HG02642 (cell line): ENCODE data around the gene OXER1.

Experiments
- ATAC-seq: cut with Tn5 transposase; IDR thresholded peaks from one replicate; pipeline ENCODE4 v1.9.1; 2021; ENCODE audit warnings: mild to moderate bottlenecking; ENCODE audit not compliant: unreplicated experiment, poor library complexity

Gene OXER1

DNA sequence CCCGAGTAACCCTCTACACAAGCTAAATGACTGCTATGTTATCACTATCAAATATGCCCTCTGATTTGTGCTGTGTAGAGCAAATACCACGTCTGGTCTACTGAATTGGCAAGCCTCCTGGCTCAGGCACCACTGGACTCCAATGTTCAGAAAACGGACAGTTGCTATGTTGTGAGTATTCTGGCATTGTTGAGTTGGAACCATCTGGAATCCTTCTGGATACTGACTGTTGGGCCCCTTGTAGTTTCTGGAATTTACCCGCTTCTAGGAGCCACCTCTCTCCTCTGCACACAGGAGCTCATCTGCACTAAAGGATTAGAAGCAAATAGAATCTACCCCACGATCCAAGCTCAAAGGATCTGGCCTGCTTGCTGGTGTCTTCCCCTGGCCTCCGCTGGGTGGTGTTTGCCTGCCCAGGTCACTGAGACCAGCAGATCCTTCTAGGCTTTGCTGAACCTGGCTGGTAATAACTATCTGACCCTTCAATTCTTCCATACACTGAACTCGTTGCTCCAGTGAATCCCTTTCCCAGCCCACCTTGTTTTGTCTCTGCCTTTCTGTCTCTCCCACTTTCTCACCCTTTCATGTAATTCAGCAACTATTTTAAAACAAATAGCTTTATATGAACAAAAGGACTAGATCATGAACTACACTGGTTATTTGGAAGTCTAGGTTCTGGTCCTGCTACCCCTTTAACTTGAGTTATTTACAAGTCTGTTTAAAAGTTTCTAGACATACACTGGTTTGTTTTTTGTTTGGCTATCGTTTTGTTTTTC lies 30.5 kb upstream of the OXER1 start:
- no peak for ATAC-seq

DNA sequence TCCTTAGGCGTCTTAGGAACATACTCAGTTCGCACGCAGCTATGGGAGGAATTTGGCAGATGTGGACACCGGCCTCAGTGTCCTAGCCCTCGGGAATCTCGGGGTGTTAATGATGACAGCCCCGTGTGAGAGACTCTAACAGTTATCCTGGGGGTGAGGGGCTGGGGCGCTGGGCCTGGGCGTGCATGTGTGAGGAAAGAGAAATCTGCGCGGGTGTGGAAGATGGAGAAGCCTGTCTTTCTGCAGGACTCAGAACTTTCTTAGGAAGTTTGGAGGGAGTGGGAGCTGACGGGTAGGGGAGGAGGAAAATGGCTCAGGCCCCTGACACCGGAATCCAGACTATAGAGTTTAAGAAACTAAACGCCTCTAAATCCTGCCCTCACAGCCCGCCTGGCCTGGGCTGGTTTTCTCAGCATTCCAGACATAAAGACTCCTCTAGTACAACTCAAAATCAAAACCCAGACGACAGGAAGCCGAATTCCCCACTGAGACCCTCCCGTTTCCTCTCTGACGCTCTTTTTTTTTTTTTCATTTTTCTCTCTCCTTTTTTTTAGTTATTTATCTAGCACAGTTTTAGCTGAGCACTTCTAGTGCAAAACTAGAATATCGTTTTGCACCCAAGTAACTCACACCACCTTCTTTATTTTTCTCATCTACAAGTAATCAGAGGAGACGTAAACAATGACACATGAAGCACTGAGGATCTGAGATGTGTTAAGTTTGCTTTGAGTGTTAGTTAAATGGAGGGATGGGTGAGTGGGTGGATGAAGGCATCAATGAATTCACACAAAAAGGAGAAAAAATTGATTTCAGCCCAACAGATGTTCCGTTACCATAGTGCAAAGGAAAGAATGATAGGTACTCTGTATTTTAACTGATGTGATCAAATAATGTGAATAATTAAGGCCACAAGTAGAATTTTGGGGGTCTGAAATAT lies 29.7 kb upstream of the OXER1 start:
- no peak for ATAC-seq

DNA sequence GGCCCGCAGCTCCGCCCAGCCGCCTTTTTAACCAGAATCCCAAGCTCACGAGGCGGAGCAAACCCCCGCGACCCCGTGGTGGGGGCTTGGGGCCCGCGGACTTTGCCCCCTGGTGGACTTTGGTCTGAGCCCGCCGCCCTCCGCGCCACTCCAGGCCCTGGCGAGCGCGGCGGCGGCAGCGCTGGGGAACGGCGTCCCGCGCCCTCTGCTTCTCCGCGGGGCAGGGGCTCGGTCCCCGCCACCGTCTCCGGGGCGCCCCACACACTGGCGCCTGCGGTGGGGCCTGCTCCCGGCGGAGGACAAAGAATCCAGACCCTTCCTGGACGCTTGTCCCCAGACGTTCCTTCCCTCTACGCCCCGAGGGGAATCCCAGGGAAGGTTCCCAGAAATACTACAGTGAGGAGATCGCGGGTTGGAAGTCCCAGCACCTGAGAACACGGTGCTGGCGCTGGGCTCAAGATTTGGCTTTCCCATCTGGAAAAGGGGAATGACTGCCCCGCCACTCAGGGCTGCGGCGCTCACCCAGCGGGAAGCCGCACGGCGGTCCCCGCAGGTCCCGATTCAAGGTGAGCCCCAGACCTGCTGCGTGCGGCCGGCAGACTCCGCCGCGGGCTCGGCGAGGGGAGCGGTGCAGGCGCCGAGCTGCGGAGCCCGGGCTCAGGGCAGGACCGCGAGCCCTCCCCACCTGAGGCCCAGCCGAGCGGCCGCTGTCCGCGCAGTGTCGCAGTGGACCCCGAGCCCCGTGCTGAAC lies 28.8 kb upstream of the OXER1 start, which contains the start of gene HAAO:
HAAO (minus strand) TSS at position 1 of the 751 bp plus-strand sequence. CDS start 47 bp downstream, outside the sequence.
- peak; percentile 45 for ATAC-seq

DNA sequence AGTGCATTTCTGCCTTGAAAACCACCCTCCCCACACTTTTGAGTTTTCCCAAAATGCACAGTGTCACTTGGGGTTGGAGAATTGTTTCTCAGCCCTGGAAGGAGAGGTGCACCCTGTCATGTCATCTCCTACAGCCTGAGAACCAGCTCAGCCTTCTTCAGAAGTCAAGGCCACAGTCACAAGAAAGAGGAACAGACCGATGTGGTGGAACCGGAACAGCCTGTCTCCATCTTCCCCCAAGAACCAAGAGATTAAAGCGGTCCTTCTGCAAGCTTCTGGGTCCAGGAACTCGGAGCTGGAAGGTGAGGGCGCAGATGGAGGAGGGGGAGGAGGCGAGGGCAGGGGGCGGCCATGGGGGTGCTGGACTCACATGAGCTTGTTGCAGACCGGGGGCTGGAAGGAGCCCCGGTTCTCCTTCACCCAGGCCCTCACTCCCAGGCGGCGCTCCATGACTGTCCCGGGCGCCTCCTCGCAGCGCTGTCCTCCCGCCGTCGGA lies 28.2 kb upstream of the OXER1 start:
- ATAC-seq = peak; percentile 43

DNA sequence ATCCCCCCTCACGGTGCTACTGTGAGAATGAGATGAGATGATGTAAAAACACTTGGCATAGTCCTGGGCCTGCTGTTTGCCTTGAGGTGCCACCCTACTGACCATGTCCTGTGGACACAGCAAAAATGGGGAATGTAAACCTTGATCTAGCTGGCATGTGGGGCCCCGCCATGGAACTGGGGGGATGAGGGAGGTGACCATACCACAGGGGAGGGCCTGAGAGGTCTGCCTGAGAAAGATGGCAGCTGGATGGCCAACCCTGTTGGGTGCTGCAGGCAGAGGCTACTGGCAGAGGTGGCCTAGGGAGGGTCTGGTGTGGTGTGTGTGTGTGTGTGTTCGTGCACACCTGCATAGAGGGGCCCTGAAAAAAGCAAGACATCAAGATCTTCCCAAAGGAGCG lies 27.7 kb upstream of the OXER1 start:
- ATAC-seq = no peak

DNA sequence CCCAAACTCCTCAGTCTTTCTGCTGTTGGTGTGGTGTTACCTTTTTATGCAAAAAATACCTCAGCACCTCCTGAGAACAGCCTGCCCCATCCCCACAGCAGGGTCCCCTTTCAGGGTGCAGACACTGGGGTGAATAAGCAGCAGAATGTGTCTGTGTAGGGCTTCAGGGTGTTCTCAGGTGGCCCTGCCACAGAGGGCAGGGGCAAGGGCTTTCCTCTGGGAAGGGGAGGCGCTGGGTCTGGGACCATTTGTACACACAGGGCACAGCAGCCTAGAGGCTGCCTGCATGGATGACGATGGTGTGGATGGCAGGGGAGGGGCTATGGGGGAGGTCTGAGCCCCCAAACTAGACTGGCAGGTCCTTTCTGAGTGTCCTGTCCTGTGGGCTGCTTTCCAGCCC lies 25.8 kb upstream of the OXER1 start:
- ATAC-seq = no peak

DNA sequence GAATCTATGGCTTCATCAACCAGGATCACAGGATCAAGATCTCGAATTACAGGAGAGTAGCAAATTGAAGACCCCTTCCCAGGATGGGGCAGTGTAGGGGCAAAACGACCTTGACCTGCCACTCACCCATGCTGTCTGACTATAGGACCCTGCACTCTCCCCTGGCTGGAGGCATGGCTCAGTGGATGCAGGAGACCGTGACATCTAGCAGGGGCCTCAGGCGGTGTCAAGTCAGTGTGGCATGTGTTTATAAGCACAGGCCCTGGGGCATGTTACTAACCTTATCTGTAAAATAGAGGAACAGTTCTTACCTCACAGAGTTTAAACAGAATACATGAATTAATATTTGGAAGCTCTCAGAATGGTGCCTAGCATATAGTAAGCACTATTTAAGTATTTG lies 24.9 kb upstream of the OXER1 start:
- ATAC-seq = no peak

DNA sequence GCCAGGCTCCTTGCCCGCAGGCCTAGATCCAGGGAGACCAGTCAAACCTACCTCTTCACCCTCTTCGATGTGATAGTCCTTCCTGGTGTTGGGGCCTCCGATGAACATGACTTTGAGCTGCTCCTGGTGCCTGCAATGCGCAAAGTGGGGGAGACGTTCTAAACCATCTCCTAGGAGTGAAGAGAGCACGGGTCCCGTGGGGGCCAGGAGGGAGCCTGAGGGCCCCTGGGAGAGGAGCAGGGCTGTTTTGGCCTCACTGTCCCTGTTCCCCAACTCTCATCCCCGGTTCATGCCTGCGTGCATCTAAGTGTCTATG lies 24.5 kb upstream of the OXER1 start:
- ATAC-seq = no peak

DNA sequence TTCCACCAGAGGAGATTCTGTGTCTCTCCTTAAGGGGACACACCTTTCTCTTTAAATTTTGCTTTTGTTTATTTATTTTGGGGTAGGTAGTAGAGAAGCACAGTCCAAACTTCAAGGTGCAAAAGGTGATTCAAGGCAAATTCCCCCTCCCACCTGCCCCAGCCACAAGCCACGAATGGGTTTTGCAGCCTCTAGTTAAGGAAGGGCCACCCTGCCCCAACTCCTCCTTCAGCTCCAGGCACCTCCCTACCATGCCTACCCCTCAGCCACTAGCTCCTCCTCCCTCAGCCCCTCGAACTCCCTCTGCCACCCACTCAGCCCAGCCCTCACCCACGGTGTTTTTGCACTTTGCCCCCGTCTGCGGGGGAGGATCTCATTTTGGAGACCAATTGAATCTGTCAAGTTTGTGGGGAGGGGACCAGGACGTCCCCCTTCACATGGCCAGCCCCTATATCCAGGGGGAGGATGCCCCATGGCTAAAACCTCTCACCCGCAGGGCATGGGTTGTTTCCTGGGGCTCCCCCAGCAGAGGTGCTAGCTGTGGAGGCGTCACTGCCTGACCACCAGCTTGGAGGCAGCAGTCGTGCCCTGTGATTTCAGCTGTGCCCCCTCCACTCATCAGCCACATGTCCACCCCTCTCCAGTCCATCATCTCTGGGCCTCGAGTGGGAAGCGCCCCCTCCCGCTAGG lies 24.0 kb upstream of the OXER1 start:
- no peak for ATAC-seq

DNA sequence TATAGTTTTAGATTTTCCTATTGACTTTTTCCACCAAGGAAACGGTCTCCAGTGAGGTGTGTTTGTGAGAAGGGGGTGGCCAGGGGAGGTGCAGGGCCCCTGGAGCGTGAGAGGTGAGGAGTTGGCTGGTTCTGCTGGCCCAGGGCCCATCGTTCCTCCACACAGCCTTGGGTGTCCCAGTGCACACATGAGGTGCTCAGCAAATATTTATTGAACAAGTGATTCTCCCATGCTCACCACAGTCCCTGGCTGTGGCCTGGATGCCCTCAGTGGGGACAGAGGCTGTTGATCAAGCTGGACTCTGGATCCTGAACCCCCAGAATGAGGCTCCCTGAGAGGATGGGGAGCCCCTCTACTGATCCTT lies 23.5 kb upstream of the OXER1 start:
- no peak for ATAC-seq

DNA sequence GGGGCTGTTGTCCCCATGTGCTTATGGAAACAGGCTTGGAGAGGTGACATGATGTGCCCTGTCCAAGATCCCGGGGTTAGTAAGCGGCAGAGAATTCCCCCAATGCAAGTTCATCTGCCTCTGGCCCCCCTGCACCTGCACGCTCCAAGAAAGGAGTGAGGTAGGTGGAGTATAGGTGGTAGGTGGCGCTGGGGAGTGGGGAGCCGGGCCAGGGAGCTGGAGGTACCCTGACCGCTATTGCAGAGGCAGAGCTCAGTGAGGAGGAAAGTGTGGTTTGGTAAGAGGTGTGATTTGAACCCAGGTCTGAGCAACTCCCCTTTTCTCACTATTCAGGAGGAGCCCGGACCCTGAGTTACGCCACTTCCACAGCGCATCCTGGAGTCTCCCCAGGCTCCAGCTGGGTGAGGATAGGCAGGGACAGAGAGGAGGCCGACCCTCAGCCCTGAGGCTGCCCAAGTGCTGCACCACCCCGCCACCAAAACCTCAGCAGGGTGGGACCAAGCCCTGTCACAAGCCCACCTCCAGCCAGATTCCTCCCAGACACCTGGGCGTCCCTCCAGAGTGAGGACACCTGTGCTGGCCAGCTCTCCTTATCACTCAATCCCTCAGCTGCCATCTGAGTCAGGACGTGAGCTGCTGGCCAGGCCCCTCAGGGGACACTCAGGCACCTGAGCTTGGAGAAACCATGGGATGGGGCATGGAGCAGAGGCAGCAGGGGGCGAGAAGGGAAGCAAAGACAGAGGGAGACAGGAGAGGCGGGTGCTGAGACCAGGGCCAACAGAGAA lies 22.8 kb upstream of the OXER1 start:
- no peak for ATAC-seq

DNA sequence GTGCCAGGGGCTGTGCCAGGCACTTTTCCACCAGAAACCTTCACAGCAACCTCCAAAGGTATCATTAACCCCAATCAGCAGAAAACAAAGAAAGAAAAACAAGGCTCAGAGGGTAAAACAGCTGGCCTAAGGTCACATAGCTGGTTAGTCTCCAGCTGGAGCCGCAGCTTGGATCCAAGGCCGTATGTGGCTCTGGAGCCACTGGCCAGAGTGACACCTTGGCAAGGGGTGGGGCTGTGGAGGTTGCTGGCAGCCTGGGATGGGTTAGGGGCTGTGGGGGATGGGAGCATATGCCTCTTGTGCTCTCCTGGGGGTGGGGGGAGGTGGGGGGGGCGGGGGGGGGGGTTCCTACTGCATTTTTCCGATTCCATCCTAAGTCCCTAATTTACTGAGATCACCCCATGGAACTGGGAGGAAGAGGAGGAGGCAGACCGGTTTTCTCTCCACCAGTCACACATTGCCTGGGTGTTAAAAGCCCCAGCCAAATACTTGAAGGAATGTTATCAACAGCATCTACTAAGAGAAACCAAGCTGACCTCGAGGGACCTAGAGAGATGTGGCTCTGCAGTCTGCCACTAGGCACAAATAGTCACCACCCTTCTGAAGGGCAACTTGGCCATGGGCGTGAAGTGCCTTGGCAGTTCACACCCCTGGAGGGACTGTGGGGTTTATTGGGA lies 20.4 kb upstream of the OXER1 start:
- ATAC-seq = no peak

DNA sequence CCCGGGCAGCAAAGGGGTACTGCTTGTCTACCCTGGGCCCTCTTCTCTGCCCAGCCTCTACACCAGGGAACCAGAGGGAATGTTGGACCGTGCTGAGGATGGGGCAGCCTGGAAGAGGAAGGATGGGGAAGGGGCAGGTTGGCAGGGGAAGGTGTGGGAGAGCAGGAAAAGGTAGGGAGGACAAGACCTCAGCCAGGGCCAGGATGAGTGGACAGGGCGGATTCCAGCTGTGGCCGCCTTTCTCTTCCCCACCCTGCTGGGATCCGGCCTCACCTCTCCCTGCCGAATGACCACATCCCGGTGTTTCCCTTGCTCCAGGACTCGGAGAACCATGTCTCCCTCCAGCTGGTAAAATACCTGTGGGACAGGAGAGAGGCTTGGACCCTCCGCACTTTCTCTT lies 19.6 kb upstream of the OXER1 start:
- ATAC-seq = no peak

DNA sequence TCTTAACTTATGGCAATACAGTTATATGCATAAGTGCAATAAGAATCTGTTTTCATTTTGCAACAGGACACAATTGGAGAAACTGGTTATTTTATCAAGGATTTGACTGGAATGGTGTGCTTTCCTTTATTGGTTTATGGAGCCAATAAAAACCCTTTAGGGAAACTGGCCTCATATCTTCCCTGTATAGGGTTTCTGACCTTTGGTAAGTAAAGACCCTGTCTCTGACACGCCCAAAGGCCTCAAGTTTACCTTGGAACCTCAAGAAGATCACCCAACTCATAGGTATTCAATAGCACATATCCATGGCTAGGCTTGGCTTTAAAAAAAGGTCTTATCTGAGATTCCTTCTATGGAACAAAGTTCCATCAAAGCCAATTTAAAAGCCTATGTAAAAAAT lies 17.2 kb upstream of the OXER1 start:
- no peak for ATAC-seq

DNA sequence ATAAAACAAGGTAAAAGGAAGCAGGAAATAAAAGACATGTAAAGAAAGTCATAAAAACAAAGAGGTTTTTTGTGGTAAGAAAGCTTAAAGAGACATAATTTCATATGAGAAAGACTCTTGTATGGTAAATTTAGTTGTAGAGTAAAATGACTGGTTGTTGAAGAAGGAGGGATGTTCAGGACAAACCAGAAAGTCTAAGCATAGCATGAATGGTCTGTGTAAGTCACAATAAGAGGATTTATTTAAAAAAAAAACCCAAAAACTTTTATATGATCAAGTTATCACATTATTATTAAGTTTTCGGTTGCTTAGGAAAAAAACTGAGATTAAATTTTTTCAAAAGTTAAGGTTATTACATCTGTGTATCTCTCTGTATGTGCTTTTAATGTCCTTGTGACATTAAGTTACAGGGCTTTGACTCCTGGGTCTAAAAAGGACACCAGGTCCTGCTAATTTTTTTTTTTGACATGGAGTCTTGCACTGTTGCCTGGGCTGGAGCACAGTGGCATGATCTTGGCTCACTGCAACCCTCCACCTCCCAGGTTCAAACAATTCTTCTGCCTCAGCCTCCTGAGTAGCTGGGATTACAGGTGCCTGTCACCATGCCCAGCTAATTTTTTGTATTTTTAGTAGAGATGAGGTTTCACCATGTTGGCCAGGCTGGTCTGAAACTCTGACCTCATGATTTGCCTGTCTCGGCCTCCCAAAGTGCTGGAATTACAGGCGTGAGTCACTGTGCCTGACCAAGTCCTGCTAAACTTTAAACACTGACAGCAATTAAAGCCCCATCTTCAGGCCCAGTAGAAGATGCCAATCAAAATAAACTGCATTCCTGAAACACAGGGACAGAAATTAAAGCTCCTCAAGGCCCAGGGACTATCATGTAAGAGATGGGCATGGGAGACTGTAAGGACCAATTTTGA lies 14.2 kb upstream of the OXER1 start:
- ATAC-seq = no peak

DNA sequence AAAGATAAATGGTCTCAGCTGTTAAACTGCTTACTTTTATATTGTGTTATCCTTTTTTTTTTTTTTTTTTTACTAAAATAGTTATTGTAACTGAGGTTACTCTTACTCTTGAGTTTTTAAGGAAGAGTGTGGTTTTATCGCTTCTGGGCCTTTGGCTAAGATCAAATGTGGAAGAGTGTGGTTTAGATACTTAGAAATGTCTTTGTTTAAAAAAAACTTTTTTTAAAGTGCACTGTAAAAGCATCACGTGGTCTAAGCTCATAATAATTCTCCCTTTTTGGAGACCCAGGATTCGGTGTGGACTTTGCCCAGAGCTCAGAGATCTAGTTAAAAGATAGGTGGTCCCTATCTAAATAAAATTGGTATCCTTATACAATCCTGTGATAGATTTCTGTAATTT lies 11.9 kb upstream of the OXER1 start:
- no peak for ATAC-seq

DNA sequence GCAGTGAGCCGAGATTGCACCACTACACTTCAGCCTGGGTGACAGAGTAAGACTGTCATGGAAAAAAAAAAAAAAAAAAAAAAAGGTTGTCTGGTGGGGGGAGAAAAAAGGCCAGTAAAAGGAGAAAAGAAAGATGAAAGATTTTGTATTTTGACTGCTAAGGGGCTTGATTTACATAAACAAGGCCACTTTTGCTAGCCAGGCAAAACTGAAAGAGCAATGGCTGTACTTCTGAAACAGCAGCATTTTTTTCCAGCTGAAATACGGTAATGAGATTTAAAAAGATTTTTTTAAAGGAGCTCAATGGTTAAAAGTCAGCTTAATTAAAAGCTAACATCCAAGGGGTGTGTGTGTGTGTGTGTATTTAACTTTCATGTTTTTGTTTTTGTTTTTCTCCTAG lies 11.3 kb upstream of the OXER1 start:
- no peak for ATAC-seq
